SH-SY5Y (cell line): ENCODE results near the gene PLXDC2.

Source experiments
- GATA2 ChIP-seq: IDR thresholded peaks from 2 replicates; pipeline ENCODE4 v1.6.1; 2011; ENCODE audit warnings: mild to moderate bottlenecking, low read depth, low read length
- GATA3 ChIP-seq: IDR thresholded peaks from 2 replicates; pipeline ENCODE4 v1.6.1; 2011; ENCODE audit warnings: low read depth, mild to moderate bottlenecking, low read length, moderate library complexity

DNA sequence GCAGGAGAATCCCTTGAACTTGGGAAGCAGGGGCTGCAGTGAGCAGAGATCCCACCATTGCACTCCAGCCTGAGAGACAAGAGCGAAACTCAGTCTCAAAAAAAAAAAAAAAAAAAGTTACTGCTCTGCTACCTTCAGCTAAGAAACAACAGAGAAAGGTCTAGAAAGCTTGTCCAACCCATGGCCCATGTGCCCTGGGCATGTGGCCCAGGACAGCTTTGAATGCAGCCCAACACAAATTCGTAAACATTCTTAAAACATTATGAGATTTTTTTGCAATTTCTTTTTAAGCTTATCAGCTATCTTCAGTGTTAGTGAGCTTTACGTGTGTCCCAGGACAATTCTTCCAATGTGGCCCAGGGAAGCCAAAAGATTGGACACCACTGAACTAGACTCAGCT, 22.9 kb downstream of the PLXDC2 start:
- TF ChIP-seq GATA2 (no peak), GATA3 (no peak)
